ENCODE data around the gene DOP1B.

- TF ChIP-seq, protein P1, sequence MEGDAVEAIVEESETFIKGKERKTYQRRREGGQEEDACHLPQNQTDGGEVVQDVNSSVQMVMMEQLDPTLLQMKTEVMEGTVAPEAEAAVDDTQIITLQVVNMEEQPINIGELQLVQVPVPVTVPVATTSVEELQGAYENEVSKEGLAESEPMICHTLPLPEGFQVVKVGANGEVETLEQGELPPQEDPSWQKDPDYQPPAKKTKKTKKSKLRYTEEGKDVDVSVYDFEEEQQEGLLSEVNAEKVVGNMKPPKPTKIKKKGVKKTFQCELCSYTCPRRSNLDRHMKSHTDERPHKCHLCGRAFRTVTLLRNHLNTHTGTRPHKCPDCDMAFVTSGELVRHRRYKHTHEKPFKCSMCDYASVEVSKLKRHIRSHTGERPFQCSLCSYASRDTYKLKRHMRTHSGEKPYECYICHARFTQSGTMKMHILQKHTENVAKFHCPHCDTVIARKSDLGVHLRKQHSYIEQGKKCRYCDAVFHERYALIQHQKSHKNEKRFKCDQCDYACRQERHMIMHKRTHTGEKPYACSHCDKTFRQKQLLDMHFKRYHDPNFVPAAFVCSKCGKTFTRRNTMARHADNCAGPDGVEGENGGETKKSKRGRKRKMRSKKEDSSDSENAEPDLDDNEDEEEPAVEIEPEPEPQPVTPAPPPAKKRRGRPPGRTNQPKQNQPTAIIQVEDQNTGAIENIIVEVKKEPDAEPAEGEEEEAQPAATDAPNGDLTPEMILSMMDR (IDR thresholded peaks at IDR 0.05; ENCODE audit: insufficient read depth, low read depth, low read length): no peak
- no peak for TF ChIP-seq EZH2 (IDR thresholded peaks at IDR 0.05; ENCODE audit: insufficient read depth, low read length)
These were observed 46.8 kb upstream of the DOP1B start for GRCh38 chr21:36109868-36110267.

Data from astrocyte (in vitro differentiated cells and primary cell).